ENCODE results near the gene FAM114A2.

FAM114A2 gene

DNA sequence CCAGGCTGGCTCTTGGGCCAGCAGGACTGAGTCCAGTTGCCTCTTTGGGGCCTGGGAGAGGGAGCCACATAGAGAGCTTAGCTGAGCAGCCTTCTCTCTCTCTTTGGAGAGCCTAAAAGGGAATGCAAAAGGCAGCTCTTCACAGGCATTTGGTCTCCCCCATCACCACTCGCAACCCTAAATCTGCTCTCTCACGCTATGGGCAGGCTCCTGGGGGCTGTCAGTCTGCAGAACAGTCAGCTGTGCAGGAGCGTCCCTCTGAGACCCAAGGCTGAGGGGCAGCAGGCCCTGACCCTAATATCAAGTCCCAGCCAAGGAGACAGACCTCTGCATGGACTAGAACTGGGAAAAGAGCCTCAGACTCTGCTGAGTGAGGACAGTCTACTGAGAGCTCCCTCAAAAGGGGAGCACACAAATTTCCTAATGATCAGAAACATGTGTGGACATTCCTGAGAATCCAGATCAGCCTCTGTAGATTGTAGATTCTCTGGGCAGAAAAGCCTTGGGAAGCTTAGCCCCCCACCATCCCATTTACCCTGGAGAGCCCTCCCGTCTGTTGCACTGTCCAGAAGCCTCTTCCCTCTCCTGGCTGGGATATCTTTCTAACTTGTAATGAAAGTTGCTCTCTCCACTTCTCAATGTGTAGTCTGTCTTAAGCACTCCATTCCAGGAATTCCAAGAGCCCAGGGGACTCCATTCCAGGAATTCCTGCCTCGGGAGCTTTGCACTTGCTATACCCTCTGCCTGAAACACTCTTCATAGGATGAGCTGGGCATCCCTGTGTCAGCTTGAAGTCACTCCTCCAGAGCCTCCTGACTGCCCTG lies 79.4 kb downstream of the FAM114A2 start:
- TF ChIP-seq GATA2 (IDR thresholded peaks at IDR 0.05; ENCODE audit: low read depth, low read length) = no peak
- TF ChIP-seq GATA3 (IDR thresholded peaks at IDR 0.05; ENCODE audit: low read depth, low read length) = no peak

DNA sequence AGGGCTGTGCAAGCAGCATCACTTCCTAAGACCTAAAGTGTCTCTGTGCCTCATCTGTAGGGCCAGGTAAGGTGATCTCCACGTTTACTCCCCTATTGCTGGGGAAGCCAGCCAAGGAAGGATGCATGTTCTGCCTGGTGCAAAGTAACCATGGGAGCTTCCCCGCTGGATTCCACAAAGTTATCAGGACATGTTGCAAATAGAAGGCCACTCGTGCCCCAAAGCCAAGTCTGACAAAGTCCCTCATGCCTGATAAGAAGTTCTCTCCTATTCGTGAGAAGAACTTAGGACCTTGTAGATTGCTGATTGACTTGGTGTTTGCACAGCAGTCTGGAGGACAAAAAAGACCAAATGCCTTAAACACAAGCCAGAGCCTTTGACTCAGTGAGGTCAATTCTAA lies 81.5 kb downstream of the FAM114A2 start:
- TF ChIP-seq GATA3 (IDR thresholded peaks at IDR 0.05; ENCODE audit: low read depth, low read length) = no peak
- TF ChIP-seq GATA2 (IDR thresholded peaks at IDR 0.05; ENCODE audit: low read depth, low read length) = no peak

DNA sequence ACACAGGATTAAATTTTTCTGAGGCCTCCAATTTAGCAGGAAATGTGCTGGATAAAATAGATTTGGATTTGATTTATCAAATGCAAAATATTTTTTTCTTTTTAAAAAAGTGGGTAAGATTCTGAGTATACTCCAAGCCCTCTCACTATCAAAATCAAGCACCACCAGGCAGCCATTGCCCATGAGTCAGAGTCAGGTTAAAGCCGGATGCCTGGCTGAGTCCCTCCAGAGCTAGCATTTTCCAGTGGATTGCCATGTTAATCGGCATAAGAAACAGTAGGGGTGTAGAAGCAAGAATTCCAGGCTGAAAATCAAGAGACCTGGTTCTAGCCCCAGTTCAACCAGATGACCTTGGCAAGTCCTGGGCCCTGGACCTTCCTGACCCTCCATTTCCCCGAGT lies 85.3 kb downstream of the FAM114A2 start:
- TF ChIP-seq GATA2 (IDR thresholded peaks at IDR 0.05; ENCODE audit: low read depth, low read length) = no peak
- TF ChIP-seq GATA3 (IDR thresholded peaks at IDR 0.05; ENCODE audit: low read depth, low read length) = no peak

DNA sequence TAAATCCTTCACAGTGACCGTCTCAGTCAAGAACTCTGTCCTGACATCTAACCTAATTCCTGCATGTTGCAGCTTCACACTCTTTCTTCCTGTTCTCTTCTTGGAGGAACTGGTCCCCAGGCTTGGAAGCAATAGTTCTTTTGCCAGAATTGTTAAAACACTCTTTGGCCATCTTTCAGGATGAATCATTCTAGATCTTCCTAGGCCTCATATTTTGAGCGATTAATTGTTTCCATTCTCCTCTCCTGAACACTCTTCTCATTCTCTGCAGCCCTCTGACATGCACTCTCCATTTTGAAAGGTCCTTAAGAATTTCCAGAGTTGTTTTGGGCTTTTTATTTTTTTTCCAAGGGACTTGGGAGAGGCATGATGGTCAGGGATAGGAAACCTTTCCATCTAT lies 85.8 kb downstream of the FAM114A2 start:
- TF ChIP-seq GATA2 (IDR thresholded peaks at IDR 0.05; ENCODE audit: low read depth, low read length) (no peak), GATA3 (IDR thresholded peaks at IDR 0.05; ENCODE audit: low read depth, low read length) (no peak)

DNA sequence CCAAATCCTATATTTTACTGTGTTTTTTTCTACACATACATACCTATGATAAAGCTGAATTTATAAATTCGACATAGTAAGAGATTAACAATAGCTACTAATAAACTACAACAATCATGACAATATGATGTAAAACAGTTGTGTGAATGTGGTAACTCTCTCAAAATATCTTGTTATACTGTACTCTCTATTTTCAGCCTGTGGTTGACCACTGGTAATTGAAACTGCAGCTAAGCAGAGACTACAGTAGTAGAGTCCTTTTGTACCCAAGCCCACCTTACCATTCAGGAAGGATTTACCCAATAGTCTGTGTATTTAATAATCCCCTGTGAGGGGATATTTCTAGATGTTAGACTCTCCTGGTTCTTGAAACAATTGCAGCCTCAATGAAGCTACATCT lies 86.7 kb downstream of the FAM114A2 start:
- no peak for TF ChIP-seq GATA3 (IDR thresholded peaks at IDR 0.05; ENCODE audit: low read depth, low read length)
- TF ChIP-seq GATA2 (IDR thresholded peaks at IDR 0.05; ENCODE audit: low read depth, low read length) = no peak

DNA sequence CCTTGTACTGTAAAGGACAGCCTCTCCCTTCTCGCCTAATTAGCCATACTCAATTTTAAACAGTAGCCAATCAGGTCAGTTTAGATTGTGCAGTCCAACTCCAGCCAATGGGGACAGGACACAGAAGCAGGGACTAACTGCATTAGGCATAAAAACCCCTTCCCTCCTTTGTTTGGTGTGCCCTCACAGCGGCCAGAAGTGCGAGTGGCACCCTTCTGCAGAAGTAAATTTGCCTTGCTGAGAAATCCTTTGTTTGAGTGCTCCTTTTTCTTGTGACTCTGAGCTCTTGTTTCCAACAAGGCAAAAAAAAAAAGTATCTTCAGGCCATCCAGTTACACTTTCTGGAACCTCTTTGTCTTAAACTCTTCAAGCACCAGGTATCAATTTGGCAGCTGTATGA lies 97.4 kb downstream of the FAM114A2 start:
- no peak for TF ChIP-seq GATA3 (IDR thresholded peaks at IDR 0.05; ENCODE audit: low read depth, low read length)
- no peak for TF ChIP-seq GATA2 (IDR thresholded peaks at IDR 0.05; ENCODE audit: low read depth, low read length)
